WERI-Rb-1 (cell line): Measurements from ENCODE around the gene TWIST2.

ENCODE experiments used
- DNase-seq: peaks from one replicate; pipeline ENCODE4 v3.0.0-alpha.2; 2020
- H3K27ac ChIP-seq: fragments of 250-450 bp; sonication (Bioruptor Pico); 2 replicates; pipeline ENCODE4 v1.5.1; 2020; ENCODE audit warnings: mild to moderate bottlenecking, moderate library complexity
- H3K27me3 ChIP-seq: fragments of 250-450 bp; sonication (Bioruptor Pico); 2 replicates; pipeline ENCODE4 v1.5.1; 2021; ENCODE audit warnings: mild to moderate bottlenecking, low read depth, moderate library complexity; ENCODE audit not compliant: insufficient read depth, severe bottlenecking
- H3K36me3 ChIP-seq: fragments of 250-450 bp; sonication (Bioruptor Pico); 2 replicates; pipeline ENCODE4 v1.5.1; 2020; ENCODE audit warnings: mild to moderate bottlenecking, moderate library complexity
- H3K4me3 ChIP-seq: 2 replicates; pipeline ENCODE4 v1.5.1; 2011; ENCODE audit warnings: low read depth, mild to moderate bottlenecking, control low read depth, low read length
- H3K9me3 ChIP-seq: fragments of 250-450 bp; sonication (Bioruptor Pico); 2 replicates; pipeline ENCODE4 v1.5.1; 2021; ENCODE audit warnings: mild to moderate bottlenecking, moderate library complexity; ENCODE audit not compliant: severe bottlenecking
- TF ChIP-seq, protein P1 (sequence below): IDR thresholded peaks from 2 replicates; pipeline ENCODE4 v1.5.1; 2011; ENCODE audit warnings: low read depth, mild to moderate bottlenecking, control low read depth, inconsistent platforms, low read length

TWIST2 gene

DNA sequence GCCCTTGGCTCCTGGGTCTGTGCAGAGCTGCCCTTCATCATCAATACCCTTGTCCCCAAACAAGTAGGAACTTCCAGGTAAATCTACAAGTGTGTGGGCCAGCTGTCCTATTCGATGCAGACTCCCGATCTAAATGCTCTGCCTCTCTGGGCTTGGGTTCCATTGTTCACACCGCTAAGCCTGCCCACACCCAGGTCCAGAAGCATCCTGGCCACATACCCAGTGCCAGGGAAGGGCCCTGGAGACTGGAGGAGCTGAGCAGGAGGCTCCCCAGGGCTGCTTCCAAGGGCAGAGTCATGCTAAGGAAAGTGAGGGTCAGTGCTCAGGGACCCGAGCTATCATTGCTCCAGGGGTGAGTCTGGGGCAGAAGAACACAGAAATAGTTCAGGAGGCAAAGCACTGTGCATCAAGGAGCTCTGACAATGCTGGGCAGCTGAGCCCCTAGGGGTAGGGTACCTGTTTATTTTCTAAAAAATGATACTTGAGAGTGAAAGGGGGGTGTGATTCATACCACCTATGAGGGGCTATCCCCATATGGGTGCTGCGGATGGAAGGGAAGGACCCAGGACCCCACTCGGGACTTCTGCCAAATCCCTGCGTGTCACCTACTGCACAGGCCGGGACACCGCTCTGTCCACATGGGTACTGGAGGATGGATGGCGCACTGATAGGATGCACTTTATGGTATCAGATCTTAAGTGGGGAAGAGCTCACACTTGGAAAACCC, 25.8 kb upstream of the TWIST2 start:
- H3K9me3 ChIP-seq = no peaks in the 10 kb centered on the region
- H3K36me3 ChIP-seq = no peaks in the 10 kb centered on the region
- TF ChIP-seq, protein P1, sequence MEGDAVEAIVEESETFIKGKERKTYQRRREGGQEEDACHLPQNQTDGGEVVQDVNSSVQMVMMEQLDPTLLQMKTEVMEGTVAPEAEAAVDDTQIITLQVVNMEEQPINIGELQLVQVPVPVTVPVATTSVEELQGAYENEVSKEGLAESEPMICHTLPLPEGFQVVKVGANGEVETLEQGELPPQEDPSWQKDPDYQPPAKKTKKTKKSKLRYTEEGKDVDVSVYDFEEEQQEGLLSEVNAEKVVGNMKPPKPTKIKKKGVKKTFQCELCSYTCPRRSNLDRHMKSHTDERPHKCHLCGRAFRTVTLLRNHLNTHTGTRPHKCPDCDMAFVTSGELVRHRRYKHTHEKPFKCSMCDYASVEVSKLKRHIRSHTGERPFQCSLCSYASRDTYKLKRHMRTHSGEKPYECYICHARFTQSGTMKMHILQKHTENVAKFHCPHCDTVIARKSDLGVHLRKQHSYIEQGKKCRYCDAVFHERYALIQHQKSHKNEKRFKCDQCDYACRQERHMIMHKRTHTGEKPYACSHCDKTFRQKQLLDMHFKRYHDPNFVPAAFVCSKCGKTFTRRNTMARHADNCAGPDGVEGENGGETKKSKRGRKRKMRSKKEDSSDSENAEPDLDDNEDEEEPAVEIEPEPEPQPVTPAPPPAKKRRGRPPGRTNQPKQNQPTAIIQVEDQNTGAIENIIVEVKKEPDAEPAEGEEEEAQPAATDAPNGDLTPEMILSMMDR = no peak
- no peak overlapping the region for H3K4me3 ChIP-seq
- no peak for DNase-seq
- no peak overlapping the region for H3K27ac ChIP-seq
- H3K27me3 ChIP-seq = peaks cover 58% of the 10 kb centered on the region

DNA sequence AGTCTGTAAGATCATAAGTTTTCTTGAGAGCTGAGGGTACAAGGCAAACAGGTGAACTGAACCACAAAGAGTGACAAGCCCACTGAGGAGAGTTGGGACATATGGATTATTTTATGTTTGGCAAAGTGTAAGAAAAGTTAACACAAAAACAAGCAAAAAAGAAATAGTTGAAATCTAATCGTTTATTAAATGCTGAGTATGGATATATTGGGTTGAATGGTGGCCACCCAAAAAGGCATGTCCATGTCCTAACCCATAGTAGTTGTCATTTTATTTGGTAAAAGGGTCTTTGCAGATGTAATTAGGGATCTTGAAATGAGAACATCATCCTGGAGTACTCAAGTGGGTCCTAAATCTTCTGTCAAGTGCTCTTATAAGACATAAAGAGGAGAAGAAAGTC, 24.9 kb upstream of the TWIST2 start:
- TF ChIP-seq, protein P1 = no peak
- Histone ChIP-seq H3K27me3 (peaks cover 54% of the 10 kb centered on the region), H3K9me3 (no peaks in the 10 kb centered on the region), H3K27ac (no peak overlapping the region), H3K36me3 (no peaks in the 10 kb centered on the region), H3K4me3 (no peak overlapping the region)
- DNase-seq = no peak

DNA sequence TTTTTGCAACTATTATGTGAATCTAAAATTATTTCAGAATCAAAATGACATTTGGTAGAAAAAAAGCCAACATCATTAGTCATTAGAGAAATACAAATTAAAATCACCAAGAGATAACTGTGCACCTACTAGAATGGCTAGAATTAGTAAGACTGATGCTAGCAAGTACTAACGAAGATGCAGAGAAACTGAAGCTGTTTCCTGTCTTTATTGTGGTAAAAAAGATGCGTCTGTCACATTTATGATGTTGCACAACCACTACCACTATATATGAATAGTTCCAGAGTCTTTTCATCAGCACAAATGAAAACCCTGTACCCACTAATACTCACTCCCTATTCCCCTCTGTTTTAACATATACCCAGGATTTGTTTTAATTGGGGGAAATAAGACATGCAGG, 16.7 kb upstream of the TWIST2 start:
- H3K4me3 ChIP-seq = no peak overlapping the region
- TF ChIP-seq, protein P1 = no peak
- no peaks in the 10 kb centered on the region for H3K9me3 ChIP-seq
- no peak for DNase-seq
- no peaks in the 10 kb centered on the region for H3K36me3 ChIP-seq
- peaks cover 78% of the 10 kb centered on the region for H3K27me3 ChIP-seq
- H3K27ac ChIP-seq = no peak overlapping the region

- TF ChIP-seq, protein P1 = no peak
- Histone ChIP-seq H3K27ac (no peak overlapping the region), H3K9me3 (no peaks in the 10 kb centered on the region), H3K4me3 (no peak overlapping the region), H3K27me3 (peaks cover 91% of the 10 kb centered on the region), H3K36me3 (no peaks in the 10 kb centered on the region)
- no peak for DNase-seq
Observed at GRCh38 chr2:238834982-238835381, 12.9 kb upstream of the TWIST2 start.

DNA sequence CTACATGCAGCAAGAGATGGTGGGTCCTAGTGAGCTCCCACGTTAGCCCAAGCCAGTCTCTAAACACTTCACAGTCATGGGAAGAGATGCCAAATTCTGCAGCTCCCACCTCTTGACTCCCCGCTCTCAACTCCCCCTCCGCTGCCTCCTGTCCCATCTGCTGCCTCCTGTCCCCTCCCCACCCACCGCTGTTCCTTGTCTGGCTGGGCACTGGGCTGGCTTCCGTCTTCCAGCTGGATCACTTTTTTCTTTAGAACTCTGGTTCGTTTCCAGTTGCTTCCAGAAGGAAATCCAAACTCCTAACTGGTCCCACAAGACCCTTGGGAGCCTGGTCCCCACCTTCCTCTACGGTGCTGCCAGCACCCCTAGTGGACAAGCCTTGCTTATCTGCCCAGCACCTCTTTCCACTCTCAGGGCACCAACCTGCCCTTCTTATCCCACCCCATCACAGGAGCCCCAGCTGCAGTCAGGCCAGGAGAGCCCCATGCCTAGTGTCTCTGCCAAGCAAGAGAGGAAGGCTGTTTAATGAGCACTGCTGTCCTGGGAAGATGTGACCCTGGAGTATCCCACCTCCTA, 12.1 kb upstream of the TWIST2 start:
- TF ChIP-seq, protein P1 = peak; percentile 36
- Histone ChIP-seq H3K27ac (no peak overlapping the region), H3K36me3 (no peaks in the 10 kb centered on the region), H3K9me3 (no peaks in the 10 kb centered on the region), H3K4me3 (no peak overlapping the region), H3K27me3 (peaks cover 88% of the 10 kb centered on the region)
- no peak for DNase-seq
